ENCODE data around the gene ULK1.
"Not testable (repeated sequence)": the region's sequence is repeated elsewhere in the genome, so short reads cannot be mapped to it uniquely, and the experiment has no call there.

The ULK1 gene

GRCh38 chr12:131862600-131862993 lies 31.8 kb upstream of the ULK1 start:
- no peak for DNase-seq

- DNase-seq = no peak
These were observed 31.3 kb upstream of the ULK1 start for GRCh38 chr12:131862994-131863710.

DNA sequence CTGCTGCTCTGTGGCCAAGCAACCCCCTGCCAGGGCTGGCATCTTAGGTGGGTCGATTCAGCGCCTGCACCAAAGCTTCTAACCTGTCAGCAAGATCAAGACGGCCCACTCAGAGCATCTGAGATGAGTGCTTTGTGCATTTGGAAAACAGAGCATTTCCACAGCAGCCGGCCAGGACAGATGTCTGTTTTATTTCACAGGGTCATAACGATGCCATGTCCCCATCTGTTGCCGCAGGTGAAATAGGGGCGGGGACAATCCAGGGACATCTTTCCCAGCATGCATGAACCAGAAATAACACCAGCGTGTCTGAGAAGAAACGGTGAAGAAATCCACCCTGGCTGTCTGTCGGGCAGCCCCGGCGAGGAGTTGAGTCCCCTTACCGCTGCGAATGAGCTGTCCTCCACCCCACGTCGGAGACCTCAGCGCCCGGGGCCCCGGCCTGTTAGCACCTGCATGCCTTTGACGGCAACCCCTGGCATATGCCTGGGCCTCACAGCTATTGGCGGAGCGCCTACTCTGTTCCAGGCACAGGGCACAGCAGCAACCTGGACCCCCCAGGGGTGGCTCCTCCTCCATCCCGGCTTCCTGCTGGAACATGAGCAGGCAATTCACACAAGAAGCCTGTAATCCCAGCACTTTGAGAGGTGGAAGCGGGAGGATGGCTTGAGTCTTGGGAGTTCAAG lies 30.6 kb upstream of the ULK1 start:
- DNase-seq = no peak

DNA sequence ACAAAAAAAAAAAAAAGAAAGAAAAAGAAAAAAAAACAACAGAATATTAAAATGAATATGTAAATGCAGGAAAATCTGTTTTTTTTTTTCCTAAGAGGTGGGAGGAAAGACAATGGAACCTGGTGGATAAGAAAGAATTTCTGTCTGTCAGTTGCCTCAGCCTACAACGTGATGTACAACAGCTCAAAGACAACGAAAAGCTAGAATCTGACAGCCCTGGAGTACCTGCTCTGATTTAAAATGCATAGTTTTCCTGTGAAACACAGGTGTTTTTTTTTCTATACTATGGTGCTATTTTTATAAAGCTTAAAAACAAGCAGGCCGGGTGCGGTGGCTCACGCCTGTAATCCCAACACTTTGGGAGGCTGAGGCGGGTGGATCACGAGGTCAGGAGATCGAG lies 30.0 kb upstream of the ULK1 start:
- no peak for DNase-seq

DNA sequence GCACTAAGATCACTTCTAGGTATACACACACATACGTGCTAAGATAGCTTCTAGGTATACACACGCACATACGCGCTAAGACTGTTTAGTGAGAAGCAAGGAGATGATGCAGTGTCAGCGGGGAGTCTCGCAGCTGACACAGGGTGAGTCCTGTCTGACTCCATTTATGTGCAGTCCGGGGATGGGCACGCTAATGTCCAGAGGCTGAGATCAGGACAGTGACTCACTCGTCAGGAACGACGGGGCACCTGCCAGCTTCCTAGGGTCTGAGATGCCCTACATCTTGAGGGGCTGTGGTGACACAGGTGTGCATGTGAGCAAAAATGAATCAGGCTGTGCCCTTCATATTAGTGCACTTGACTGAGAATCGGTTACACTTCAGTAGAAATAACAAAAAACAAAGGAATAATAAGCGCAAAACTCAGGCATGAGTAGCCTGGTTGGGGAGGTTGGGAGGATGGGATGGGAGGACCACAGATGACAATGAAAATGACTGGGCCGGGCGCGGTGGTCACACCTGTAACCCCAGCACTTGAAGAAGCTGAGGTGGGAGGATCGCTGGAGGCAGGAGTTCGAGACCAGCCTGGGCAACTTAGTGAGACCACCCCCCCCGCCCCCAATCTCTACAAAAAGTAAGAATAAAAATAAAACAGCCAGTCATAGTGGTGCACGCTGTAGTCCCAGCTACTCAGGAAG lies 29.1 kb upstream of the ULK1 start:
- DNase-seq = no peak

GRCh38 chr12:131867471-131867870 lies 27.0 kb upstream of the ULK1 start:
- DNase-seq = no peak

DNA sequence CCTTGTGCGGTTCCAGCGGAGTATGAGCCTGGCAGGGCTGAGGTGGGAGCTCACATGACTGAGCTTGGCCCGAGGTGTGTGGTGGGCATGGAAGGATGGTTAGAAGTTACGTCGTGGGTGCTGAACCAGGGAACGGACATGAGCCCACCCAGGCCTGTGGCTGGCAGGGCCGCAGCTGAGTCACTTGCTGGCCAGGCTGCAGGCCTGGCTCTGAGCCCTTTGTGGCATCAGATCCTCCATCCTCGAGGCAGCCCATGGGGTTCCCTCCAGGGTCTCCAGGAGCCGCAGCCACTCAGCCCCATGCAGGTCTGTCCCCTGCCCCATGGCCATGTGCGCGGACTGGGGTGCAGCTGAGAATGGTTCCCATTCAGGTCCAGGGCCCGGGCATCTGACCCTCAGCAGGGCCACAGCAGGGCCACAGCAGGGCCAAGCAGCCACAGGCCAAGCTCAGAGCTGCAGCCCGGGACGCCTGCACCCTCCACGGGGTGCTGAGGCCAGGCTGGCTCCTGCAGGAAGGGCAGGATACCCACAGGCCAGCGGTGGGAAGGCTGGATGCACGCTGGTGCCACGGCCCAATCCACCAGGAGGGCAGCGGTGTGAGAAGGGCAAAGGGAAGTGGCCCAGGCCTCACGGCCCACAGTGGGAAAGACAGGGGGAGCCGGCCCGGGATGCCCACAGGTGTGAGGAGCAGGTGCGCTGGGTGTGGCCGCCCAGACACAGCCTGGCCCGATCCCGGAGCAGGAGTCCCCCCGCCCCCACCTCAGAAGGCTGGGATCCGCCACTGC lies 26.3 kb upstream of the ULK1 start:
- DNase-seq = no peak

DNA sequence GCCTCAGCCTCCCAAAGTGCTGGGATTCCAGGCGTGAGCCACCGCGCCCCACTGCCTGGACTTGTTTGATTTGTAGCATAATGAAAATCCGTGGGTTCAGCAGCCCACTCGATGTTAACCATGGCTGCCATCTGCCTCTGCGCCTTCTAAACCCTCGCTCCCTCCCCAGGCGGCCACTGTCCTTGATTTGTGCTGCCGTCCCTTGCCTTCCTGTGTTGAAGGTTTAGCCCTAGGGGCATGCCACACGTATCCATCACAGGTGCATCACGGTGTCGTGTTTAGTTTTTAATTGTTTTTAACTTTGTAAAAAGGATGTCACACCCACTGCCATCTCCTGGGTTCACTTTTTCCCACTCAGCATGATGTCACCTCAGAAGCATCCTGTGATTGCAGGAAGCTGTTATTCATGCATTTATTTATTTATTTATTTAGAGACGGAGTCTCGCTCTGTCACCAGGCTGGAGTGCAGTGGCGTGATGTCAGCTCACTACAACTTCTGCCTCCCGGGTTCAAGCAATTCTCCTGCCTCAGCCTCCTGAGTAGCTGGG lies 24.5 kb upstream of the ULK1 start:
- DNase-seq = no peak

- no peak for DNase-seq
These were observed 22.7 kb upstream of the ULK1 start for GRCh38 chr12:131871677-131872076.

DNA sequence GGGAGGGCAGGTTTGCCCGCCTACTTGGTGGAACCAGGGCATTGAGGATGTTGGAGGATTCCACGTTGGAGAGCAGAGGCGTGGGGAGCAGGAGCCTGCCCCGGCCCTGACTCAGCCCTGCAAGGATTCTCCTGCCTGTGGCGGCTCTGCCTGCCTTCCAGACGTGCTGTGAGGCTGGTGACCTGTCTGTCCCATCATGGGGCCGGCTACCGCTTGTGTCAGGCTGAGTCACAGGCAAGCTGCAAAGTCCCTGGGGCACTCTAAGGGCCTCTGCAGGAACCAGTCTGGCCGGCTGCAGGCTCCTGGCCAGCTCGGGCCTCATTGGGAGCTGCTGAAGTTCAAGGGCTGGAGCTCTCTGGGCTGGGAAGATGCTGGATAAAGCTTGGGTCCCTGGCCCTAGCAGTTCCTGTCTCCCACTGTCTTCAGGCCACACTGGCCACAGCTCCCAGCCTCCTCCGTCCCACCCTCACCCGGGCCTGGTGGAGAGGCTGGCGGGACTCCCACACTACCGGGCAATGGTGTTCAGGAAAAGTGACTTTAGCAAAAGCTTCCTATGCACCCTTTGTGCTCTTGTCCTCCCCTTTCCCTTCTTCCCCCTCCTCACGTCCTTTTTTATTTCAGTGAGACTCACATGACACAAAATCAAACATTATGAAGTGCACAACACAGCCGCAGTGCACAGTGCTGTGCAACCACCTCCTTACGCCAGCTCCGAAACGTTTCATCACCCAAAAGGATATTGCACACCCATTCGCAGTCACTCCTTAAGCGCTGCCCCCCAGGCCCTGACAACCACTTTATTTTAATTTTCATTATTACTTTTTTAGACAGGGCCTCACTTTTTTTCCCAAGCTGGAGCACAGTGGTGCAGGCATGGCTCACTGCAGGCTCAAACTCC lies 22.0 kb upstream of the ULK1 start:
- no peak for DNase-seq

- no peak for DNase-seq
These were observed 21.1 kb upstream of the ULK1 start for GRCh38 chr12:131873293-131873692.

DNA sequence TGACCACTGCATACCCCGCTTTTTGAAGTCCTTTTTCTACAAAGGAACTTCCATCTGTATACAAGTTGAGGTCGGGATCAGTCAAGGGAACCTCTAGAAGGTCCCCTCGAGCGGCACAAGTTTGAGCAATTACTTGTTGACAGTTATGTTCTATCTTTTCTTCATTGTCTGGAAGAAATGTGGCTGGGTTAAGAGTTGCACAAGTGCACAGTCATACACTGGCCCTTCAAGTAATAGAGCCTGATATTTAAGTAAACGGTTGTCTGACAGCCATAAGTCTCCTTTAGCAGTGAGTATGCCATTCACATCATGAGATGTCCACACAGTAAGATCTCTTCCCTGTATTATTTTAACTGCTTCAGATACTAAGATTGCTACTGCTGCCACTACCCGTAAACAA lies 19.4 kb upstream of the ULK1 start:
- not testable (repeated sequence) for DNase-seq

DNA sequence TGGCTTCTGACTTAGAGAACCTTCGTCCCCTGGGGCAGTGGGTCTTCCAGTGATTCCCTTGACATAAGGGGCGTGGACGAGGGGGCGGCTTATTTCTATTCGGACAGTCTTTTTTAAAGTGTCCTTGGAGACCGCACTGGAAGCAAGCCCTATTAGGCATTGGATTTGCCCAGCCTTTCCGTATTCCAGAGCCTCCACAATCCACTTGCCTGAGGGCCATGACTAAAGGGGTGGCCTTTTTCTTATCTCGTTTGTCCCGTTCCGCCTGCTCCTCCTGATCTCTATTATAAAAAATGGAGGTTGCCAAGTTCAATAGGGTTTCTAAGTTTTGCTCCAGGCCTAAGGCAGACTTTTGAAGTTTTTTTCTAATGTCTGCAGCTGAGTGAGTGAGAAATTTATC lies 17.2 kb upstream of the ULK1 start:
- DNase-seq = not testable (repeated sequence)

DNA sequence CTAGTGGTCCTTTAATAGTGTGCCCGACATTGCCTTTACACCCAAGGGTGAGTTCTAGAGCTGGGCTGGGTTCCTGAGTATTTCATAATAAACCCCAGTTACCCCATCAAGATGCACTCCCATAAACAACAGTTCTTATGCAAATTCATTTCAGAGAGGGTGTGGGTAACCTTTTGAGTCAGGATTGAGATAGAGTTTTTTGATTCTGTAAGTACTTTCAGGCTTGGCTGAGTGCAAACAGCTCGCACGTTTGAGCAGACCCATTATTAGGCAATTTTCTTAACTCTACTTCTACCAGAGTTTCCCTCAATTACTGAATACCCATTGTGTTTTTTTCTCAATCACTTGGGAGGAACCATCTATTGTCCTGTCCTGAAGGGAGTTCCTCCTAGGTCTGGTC lies 16.0 kb upstream of the ULK1 start:
- not testable (repeated sequence) for DNase-seq

- no peak for DNase-seq
These were observed 11.5 kb upstream of the ULK1 start for GRCh38 chr12:131882804-131883520.

DNA sequence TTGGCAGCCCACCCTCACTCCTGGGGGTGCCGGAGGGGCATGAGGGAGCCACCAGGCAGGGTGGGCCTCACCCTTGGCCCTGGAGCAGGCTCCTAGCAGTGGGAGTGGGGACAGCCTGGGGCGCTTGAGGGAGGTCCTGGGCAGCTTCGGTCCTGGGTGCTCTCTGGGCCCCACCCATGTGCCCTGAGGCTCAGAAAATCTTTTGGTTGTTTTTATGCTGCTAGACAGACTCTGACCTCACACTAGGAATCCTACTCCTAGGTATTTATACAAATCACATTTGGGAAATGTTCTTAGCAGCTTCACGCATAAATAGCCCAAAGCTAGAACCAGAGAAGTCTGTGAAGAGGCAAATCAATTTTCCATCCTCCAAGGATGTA lies 10.9 kb upstream of the ULK1 start:
- DNase-seq = no peak

DNA sequence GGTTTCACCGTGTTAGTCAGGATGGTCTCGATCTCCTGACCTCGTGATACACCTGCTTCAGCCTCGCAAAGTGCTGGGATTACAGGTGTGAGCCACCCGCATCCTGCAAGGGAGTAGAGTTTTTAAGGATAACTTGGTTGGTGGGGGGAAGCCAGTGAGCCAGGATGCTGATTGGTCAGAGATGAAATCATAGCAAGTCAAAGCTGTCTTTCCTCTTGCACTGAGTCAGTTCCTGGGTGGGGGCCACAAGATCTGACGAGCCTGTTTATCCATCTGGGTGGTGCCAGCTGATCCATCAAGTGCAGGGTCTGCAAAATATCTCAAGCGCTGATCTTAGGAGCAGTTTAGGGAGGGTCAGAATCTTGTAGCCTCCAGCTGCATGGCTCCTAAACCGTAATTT lies 9.3 kb upstream of the ULK1 start:
- not testable (repeated sequence) for DNase-seq

- DNase-seq = no peak
These were observed 8.8 kb upstream of the ULK1 start for GRCh38 chr12:131885543-131886057.

GRCh38 chr12:131891722-131892121 lies 2.7 kb upstream of the ULK1 start:
- not testable (repeated sequence) for DNase-seq

DNA sequence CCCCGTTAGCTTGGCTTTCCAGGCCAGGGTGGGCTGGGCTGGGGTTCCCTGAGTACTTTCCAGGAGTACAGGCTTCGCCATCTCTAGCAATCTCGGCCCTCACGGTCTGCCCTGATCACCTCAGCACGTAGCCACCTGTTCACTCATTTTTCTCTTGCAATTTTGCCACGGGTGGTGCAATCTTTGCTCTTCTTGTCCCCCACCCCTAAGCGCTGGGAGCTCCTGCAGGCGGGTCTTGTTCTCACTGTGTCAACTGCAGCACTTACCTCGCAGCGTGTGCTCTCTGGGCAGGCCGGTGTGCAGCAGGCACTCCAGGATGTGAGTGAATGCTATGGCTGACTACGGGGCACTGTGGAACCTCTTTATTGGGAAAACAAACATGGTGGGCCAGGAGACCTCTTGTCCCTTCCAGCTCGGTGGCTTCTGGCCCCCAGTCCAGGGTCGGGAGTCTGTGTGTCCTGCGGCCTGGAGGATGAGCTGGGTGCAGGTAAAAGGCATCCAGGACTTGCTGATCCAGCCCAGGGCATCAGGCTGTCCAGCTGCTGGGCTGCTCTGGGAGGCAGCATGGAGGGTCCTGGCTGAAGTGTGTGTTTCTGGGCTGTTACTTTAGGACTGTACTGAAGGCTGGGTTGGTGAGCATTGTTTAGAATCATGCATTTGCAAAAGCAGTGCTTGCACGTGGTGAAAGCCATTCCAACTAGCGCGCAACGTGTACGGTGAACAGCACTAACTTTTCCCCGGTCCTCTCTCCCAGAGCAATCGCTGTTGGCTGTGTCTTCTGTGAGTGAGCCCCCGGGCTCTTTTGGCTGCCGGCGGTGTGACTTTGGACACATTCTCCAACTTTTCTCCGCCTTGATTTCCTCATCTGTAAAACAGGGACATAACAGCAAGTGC lies 1.5 kb upstream of the ULK1 start:
- no peak for DNase-seq
